GOT3 (cell line): ENCODE measurements around the gene NPAS4.
"Not testable (repeated sequence)": the region's sequence is repeated elsewhere in the genome, so short reads cannot be mapped to it uniquely, and the experiment has no call there.

Experiments
- DNase-seq: peaks from one replicate; lab custom pipeline; 2025; ENCODE audit warnings: mixed read lengths; lab: John Stamatoyannopoulos, UW

The NPAS4 gene

GRCh38 chr11:66417000-66417399 lies 3.8 kb upstream of the NPAS4 start:
- DNase-seq: no peak

GRCh38 chr11:66418168-66418985 lies 2.5 kb upstream of the NPAS4 start:
- peak; percentile 72 for DNase-seq

DNA sequence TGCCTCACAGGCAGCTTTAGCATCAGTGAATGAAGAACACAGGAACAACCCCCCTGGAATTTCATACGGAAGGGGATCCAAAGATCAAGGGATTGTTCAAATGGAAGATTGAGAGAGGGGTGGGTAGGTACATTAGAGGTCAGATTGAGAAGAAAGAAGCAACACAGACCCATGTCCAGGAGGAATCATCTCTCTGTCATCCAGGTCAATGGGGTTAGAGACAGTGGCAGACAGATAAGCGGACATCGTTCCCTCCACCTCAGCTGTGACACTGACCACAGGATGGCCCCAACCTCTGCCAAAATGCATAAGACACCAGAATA lies 1.9 kb upstream of the NPAS4 start:
- no peak for DNase-seq

DNA sequence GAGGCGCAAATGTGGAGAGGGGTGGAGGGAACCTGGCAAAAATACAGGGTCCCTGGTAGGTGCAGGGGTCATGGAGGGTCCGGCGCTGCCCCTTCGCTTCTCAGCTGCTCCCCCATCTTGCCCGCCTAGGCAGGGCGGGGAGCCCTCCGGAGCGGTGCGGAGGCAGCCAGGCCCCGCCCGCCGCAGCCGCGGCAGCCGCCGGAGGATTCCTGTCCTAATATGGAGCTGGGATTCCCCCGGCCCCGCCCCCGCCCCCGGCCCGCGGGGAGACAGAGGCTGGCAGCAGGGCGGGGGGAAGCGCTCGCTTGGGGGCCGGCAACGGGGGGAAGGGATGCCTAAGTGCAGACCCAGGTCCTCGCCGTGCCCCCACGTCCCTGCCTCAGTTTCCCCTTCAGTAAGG lies 1.0 kb upstream of the NPAS4 start:
- DNase-seq: no peak

GRCh38 chr11:66421492-66422205 lies 814 bp downstream of the NPAS4 start:
- DNase-seq: peak; percentile 76

DNA sequence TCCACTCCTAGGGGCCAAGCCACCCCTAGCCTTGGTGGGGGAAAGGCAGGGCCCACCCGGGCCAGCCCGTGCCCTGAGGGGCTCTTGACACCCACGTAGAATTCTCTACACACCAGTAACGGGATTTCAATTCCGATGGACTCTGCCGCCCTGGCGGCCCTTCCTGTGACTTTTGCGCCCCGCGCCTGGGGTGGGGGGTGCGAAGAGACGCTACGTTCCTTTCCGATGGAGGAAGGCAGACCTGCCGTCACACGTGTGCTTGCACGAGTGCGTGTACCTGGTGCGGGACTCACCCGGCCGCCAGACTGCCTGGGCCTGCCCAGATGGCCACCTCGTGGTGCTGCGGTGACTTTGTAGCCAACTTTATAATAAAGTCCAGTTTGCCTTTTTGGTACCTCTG lies 5.5 kb downstream of the NPAS4 start:
- DNase-seq: no peak

DNA sequence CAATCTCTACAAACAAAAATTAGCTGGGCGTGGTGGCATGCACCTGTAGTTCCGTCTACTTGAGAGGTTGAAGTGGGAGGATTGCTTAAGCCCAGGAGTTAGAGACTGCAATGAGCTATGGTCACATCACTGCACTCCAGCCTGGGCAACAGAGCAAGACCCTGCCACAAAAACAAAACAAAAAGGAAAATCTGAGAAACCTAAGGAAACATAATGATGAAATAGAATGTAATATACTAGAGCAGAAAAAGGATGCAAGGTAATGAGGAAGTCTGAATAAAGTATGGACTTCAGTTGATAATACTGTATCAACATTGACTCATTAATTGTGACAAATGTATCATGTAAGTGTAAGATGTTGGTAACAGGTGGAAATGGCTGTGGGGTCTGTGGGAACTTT lies 8.1 kb downstream of the NPAS4 start:
- no peak for DNase-seq

- DNase-seq: no peak
Observed at GRCh38 chr11:66429983-66430602, 9.3 kb downstream of the NPAS4 start.

DNA sequence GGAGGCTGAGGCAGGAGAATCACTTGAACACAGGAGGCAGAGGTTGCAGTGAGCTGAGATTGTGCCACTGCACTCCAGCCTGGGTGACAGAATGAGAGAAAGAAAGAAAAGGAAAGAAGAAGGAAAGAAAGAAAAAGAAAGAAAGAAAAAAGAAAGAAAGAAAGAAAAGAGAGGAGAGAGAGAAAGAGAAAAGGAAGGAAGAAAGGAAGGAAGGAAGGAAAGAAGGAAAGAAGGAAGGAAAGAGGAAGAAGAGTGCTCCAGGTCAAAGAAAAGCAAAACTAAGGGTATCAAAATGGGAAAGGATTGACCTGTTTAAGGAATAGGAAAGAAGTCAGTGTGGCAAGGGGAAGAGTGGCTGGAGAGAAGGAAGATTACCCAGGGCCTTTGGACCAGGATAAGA lies 10.5 kb downstream of the NPAS4 start:
- not testable (repeated sequence) for DNase-seq

DNA sequence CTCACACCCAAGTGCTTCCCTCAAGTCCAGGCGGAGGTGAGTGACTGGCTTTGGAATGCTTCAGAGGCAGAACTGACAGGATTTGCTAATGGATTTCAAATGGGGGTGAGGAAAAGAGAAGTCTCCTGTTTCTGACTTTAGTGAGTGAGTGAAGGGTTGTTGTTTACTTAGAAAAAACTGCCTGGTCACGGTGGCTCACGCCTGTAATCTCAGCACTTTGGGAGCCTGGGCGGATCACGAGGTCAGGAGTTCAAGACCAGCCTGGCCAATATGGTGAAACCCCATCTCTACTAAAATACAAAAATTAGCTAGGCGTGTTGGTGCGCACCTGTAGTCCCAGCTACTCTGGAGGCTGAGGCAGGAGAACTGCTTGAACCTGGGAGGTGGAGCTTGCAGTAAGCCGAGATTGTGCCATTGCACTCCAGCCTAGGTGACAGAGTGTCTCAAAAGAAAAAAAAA lies 11.1 kb downstream of the NPAS4 start:
- not testable (repeated sequence) for DNase-seq

DNA sequence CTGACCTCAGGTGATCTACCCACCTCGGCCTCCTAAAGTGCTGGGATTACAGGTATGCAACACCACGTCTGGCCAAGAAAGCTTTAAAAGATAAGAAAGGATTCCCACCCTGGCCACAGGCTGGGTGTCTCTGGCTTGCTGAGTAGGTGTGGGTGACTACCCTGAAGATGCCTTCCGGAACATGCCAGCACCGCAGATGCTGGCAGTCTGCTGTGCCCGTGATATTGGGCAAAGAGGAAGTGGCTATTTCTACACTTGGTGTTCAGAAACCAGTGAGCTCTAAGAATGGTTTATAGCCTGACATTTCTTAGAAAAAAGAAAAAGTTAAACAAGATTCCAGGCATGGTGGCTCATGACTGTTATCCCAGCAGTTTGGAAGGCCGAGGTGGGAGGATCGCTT lies 11.8 kb downstream of the NPAS4 start:
- no peak for DNase-seq

- DNase-seq: no peak
Observed at GRCh38 chr11:66437979-66438503, 17.2 kb downstream of the NPAS4 start.

GRCh38 chr11:66438504-66439466 lies 17.9 kb downstream of the NPAS4 start, which contains the start of gene MRPL11:
Gene MRPL11 (minus strand): TSS chr11:66438848. CDS start chr11:66438754, 94 bp downstream.
- peak; percentile 57 for DNase-seq

DNA sequence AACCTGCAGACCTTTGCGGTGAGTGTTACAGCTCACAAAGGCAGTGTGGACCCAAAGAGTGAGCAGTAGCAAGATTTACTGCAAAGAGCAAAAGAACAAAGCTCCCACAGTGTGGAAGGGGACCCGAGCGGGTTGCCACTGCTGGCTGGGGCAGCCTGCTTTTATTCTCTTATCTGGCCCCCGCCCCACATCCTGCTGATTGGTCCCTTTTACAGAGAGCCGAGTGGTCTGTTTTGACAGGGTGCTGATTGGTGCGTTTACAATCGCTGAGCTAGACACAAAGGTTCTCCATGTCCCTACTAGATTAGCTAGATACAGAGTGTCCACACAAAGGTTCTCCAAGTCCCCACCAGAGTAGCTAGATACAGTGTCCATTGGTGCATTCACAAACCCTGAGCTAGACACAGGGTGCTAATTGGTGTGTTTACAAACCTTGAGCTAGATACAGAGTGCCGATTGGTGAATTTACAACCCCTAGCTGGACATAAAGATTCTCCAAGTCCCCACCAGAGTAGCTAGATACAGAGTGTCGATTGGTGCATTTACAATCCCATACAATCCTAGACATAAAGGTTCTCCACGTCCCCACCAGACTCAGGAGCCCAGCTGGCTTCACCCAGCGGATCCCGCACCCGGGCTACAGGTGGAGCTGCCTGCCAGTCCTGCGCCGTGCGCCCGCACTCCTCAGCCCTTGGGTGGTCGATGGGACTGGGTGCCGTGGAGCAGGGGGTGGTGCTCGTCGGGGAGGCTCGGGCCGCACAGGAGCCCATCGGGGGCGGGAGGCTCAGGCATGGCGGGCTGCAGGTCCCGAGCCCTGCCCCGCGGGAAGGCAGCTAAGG lies 19.5 kb downstream of the NPAS4 start:
- DNase-seq: not testable (repeated sequence)

DNA sequence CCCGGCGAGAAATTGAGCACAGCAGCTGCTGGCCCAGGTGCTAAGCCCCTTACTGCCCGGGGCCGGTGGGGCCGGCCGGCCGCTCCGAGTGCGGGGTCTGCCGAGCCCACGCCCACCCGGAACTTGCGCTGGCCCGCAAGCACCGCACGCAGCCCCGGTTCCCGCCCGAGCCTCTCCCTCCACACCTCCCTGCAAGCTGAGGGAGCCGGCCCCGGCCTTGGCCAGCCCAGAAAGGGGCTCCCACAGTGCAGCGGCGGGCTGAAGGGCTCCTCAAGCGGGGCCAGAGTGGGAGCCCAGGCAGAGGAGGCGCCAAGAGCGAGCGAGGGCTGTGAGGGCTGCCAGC lies 20.1 kb downstream of the NPAS4 start:
- DNase-seq: not testable (repeated sequence)

GRCh38 chr11:66443602-66444001 lies 22.8 kb downstream of the NPAS4 start:
- DNase-seq: no peak

GRCh38 chr11:66447012-66447411 lies 26.2 kb downstream of the NPAS4 start:
- DNase-seq: no peak

DNA sequence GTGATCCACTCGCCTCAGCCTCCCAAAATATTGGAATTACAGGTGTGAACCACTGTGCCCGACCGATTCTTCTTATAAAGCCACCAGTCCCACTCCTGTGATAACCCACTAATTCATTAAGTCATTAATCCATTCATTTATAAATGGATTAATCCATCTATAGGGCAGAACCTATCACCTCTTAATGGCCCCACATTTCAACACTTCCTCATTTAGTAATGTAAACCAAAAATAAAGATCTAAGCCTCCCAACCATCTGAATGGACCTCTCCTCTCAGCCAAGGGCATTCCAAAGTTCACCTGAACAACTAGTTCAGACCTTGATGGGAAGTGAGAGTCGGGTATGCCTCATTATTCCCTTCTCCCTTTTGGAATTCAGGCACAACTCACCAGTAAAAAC lies 27.7 kb downstream of the NPAS4 start:
- no peak for DNase-seq

GRCh38 chr11:66450560-66450959 lies 29.7 kb downstream of the NPAS4 start:
- no peak for DNase-seq

GRCh38 chr11:66451663-66452062 lies 30.8 kb downstream of the NPAS4 start:
- DNase-seq: no peak

GRCh38 chr11:66454247-66454646 lies 33.4 kb downstream of the NPAS4 start:
- DNase-seq: no peak
